Measurements from ENCODE around the gene KANSL3.
"Not testable (repeated sequence)": the region's sequence is repeated elsewhere in the genome, so short reads cannot be mapped to it uniquely, and the experiment has no call there.

KANSL3 gene

GRCh38 chr2:96654791-96655190, 16.7 kb upstream of the KANSL3 start:
- H3K27me3 ChIP-seq (replicated peaks; ENCODE audit: control insufficient read depth, insufficient read depth, low read length); H3K4me3 ChIP-seq (ENCODE audit: low read length); H3K9ac ChIP-seq (ENCODE audit: low read length); DNase-seq (ENCODE audit: low read depth); H3K4me1 ChIP-seq (ENCODE audit: control insufficient read depth, insufficient read depth, low read length); H3K9me3 ChIP-seq (ENCODE audit: control insufficient read depth, low read length); H3K36me3 ChIP-seq (ENCODE audit: control insufficient read depth, insufficient read depth, low read length, severe bottlenecking): not testable (repeated sequence)

- Histone ChIP-seq H3K9ac (ENCODE audit: low read length) (no peak overlapping the region), H3K27me3 (replicated peaks; ENCODE audit: control insufficient read depth, insufficient read depth, low read length) (no peaks in the 10 kb centered on the region), H3K4me3 (ENCODE audit: low read length) (no peak overlapping the region), H3K36me3 (ENCODE audit: control insufficient read depth, insufficient read depth, low read length, severe bottlenecking) (no peaks in the 10 kb centered on the region), H3K4me1 (ENCODE audit: control insufficient read depth, insufficient read depth, low read length) (no peaks in the 10 kb centered on the region), H3K9me3 (ENCODE audit: control insufficient read depth, low read length) (no peaks in the 10 kb centered on the region)
- no peak for DNase-seq (ENCODE audit: low read depth)
Measured at GRCh38 chr2:96651793-96652192, 13.7 kb upstream of the KANSL3 start.

GRCh38 chr2:96649342-96649741, 11.2 kb upstream of the KANSL3 start:
- H3K9ac ChIP-seq (ENCODE audit: low read length): no peak overlapping the region
- H3K36me3 ChIP-seq (ENCODE audit: control insufficient read depth, insufficient read depth, low read length, severe bottlenecking): no peaks in the 10 kb centered on the region
- no peaks in the 10 kb centered on the region for H3K27me3 ChIP-seq (replicated peaks; ENCODE audit: control insufficient read depth, insufficient read depth, low read length)
- no peak for DNase-seq (ENCODE audit: low read depth)
- H3K4me1 ChIP-seq (ENCODE audit: control insufficient read depth, insufficient read depth, low read length): no peaks in the 10 kb centered on the region
- no peak overlapping the region for H3K4me3 ChIP-seq (ENCODE audit: low read length)
- H3K9me3 ChIP-seq (ENCODE audit: control insufficient read depth, low read length): no peaks in the 10 kb centered on the region

GRCh38 chr2:96648306-96648930, 10.3 kb upstream of the KANSL3 start:
- Histone ChIP-seq H3K4me1 (ENCODE audit: control insufficient read depth, insufficient read depth, low read length) (no peaks in the 10 kb centered on the region), H3K36me3 (ENCODE audit: control insufficient read depth, insufficient read depth, low read length, severe bottlenecking) (no peaks in the 10 kb centered on the region), H3K4me3 (ENCODE audit: low read length) (no peak overlapping the region), H3K9ac (ENCODE audit: low read length) (no peak overlapping the region), H3K9me3 (ENCODE audit: control insufficient read depth, low read length) (no peaks in the 10 kb centered on the region), H3K27me3 (replicated peaks; ENCODE audit: control insufficient read depth, insufficient read depth, low read length) (no peaks in the 10 kb centered on the region)
- no peak for DNase-seq (ENCODE audit: low read depth)

GRCh38 chr2:96647681-96648080, 9.6 kb upstream of the KANSL3 start:
- Histone ChIP-seq H3K9me3 (ENCODE audit: control insufficient read depth, low read length) (no peaks in the 10 kb centered on the region), H3K4me3 (ENCODE audit: low read length) (no peak overlapping the region), H3K9ac (ENCODE audit: low read length) (no peak overlapping the region), H3K4me1 (ENCODE audit: control insufficient read depth, insufficient read depth, low read length) (no peaks in the 10 kb centered on the region), H3K27me3 (replicated peaks; ENCODE audit: control insufficient read depth, insufficient read depth, low read length) (no peaks in the 10 kb centered on the region), H3K36me3 (ENCODE audit: control insufficient read depth, insufficient read depth, low read length, severe bottlenecking) (no peaks in the 10 kb centered on the region)
- DNase-seq (ENCODE audit: low read depth): no peak

GRCh38 chr2:96642564-96643360, 4.7 kb upstream of the KANSL3 start, which contains the start of gene FER1L5:
Gene FER1L5, plus strand, starts transcription at chr2:96642764. Its CDS starts 73 bp downstream, at chr2:96642837.
- Histone ChIP-seq H3K9me3 (ENCODE audit: control insufficient read depth, low read length) (no peaks in the 10 kb centered on the region), H3K36me3 (ENCODE audit: control insufficient read depth, insufficient read depth, low read length, severe bottlenecking) (no peaks in the 10 kb centered on the region), H3K4me1 (ENCODE audit: control insufficient read depth, insufficient read depth, low read length) (no peaks in the 10 kb centered on the region), H3K9ac (ENCODE audit: low read length) (no peak within 1 kb of the TSS), H3K4me3 (ENCODE audit: low read length) (no peak within 1 kb of the TSS), H3K27me3 (replicated peaks; ENCODE audit: control insufficient read depth, insufficient read depth, low read length) (no peaks in the 10 kb centered on the region)
- no peak for DNase-seq (ENCODE audit: low read depth)

GRCh38 chr2:96637385-96638143, 548 bp downstream of the KANSL3 start:
- peak; percentile 95 for DNase-seq (ENCODE audit: low read depth)
- Histone ChIP-seq H3K4me1 (ENCODE audit: control insufficient read depth, insufficient read depth, low read length) (peaks cover 18% of the 10 kb centered on the region), H3K9me3 (ENCODE audit: control insufficient read depth, low read length) (no peaks in the 10 kb centered on the region), H3K27me3 (replicated peaks; ENCODE audit: control insufficient read depth, insufficient read depth, low read length) (no peaks in the 10 kb centered on the region), H3K9ac (ENCODE audit: low read length) (peak overlapping the region; percentile 91), H3K4me3 (ENCODE audit: low read length) (peak overlapping the region; percentile 96), H3K36me3 (ENCODE audit: control insufficient read depth, insufficient read depth, low read length, severe bottlenecking) (peaks cover 10% of the 10 kb centered on the region)

GRCh38 chr2:96636551-96637171, 1.5 kb downstream of the KANSL3 start:
- H3K9me3 ChIP-seq (ENCODE audit: control insufficient read depth, low read length): no peaks in the 10 kb centered on the region
- peak overlapping the region; percentile 91 for H3K9ac ChIP-seq (ENCODE audit: low read length)
- peaks cover 11% of the 10 kb centered on the region for H3K36me3 ChIP-seq (ENCODE audit: control insufficient read depth, insufficient read depth, low read length, severe bottlenecking)
- H3K4me3 ChIP-seq (ENCODE audit: low read length): peak overlapping the region; percentile 96
- peaks cover 26% of the 10 kb centered on the region for H3K4me1 ChIP-seq (ENCODE audit: control insufficient read depth, insufficient read depth, low read length)
- H3K27me3 ChIP-seq (replicated peaks; ENCODE audit: control insufficient read depth, insufficient read depth, low read length): no peaks in the 10 kb centered on the region
- DNase-seq (ENCODE audit: low read depth): no peak

- H3K4me3 ChIP-seq (ENCODE audit: low read length): no peak overlapping the region
- no peak for DNase-seq (ENCODE audit: low read depth)
- H3K9ac ChIP-seq (ENCODE audit: low read length): no peak overlapping the region
- H3K27me3 ChIP-seq (replicated peaks; ENCODE audit: control insufficient read depth, insufficient read depth, low read length): no peaks in the 10 kb centered on the region
- H3K4me1 ChIP-seq (ENCODE audit: control insufficient read depth, insufficient read depth, low read length): peaks cover 26% of the 10 kb centered on the region
- H3K36me3 ChIP-seq (ENCODE audit: control insufficient read depth, insufficient read depth, low read length, severe bottlenecking): peaks cover 39% of the 10 kb centered on the region
- H3K9me3 ChIP-seq (ENCODE audit: control insufficient read depth, low read length): no peaks in the 10 kb centered on the region
Measured at GRCh38 chr2:96633641-96634040, 4.5 kb downstream of the KANSL3 start.

- no peaks in the 10 kb centered on the region for H3K9me3 ChIP-seq (ENCODE audit: control insufficient read depth, low read length)
- H3K4me3 ChIP-seq (ENCODE audit: low read length): no peak overlapping the region
- H3K36me3 ChIP-seq (ENCODE audit: control insufficient read depth, insufficient read depth, low read length, severe bottlenecking): peaks cover 51% of the 10 kb centered on the region
- H3K4me1 ChIP-seq (ENCODE audit: control insufficient read depth, insufficient read depth, low read length): peaks cover 23% of the 10 kb centered on the region
- H3K9ac ChIP-seq (ENCODE audit: low read length): no peak overlapping the region
- DNase-seq (ENCODE audit: low read depth): peak; percentile 46
- H3K27me3 ChIP-seq (replicated peaks; ENCODE audit: control insufficient read depth, insufficient read depth, low read length): no peaks in the 10 kb centered on the region
Measured at GRCh38 chr2:96631804-96632435, 6.2 kb downstream of the KANSL3 start.

All from adipocyte (in vitro differentiated cells).